ENCODE results near the gene CREBRF.

The CREBRF gene

GRCh38 chr5:173140769-173141168, 84.6 kb downstream of the CREBRF start:
- no peaks in the 10 kb centered on the region for H3K79me2 ChIP-seq (ENCODE audit: insufficient read depth, low read length)
- H3K9me3 ChIP-seq (ENCODE audit: insufficient read depth, low read length) = no peaks in the 10 kb centered on the region
- TF ChIP-seq EZH2phosphoT487 (conservative IDR thresholded peaks at IDR 0.05; ENCODE audit: low read length) (no peak), CTCF (IDR thresholded peaks at IDR 0.05; ENCODE audit: insufficient read depth, low read length, poor library complexity, severe bottlenecking) (no peak)
- H3K27me3 ChIP-seq (ENCODE audit: low read length) = no peaks in the 10 kb centered on the region
- H3K4me2 ChIP-seq (ENCODE audit: low read depth, low read length, poor library complexity, severe bottlenecking) = no peak overlapping the region
- H3K27ac ChIP-seq (ENCODE audit: low read depth, low read length) = no peak overlapping the region
- H2AFZ ChIP-seq (ENCODE audit: low read depth, low read length, severe bottlenecking) = no peak overlapping the region
- H3K9me2 ChIP-seq (replicated peaks; ENCODE audit: insufficient read depth, low read length) = no peaks in the 10 kb centered on the region
- no peaks in the 10 kb centered on the region for H4K20me1 ChIP-seq (ENCODE audit: low read depth, low read length)
- H3K4me3 ChIP-seq (ENCODE audit: insufficient read depth, low read length, poor library complexity, severe bottlenecking) = no peak overlapping the region
- no peak overlapping the region for H3K9ac ChIP-seq (ENCODE audit: low read length)
- H3F3A ChIP-seq (ENCODE audit: insufficient read depth) = peaks cover 2% of the 10 kb centered on the region; the same call in 1 of the 2 replicates
- H3K36me3 ChIP-seq (ENCODE audit: low read length) = no peaks in the 10 kb centered on the region

GRCh38 chr5:173143567-173143966, 87.4 kb downstream of the CREBRF start:
- peak overlapping the region; percentile 56 for H3K4me2 ChIP-seq (ENCODE audit: low read depth, low read length, poor library complexity, severe bottlenecking)

GRCh38 chr5:173144200-173145176, 88.3 kb downstream of the CREBRF start, which contains the start of gene BNIP1:
TSS of gene BNIP1 (plus strand) at chr5:173144531. CDS start at chr5:173144546, 15 bp downstream.
- Histone ChIP-seq H3K9ac (ENCODE audit: low read length) (peak within 1 kb of the TSS; percentile 74), H3K27ac (ENCODE audit: low read depth, low read length) (peak within 1 kb of the TSS; percentile 66), H3K79me2 (ENCODE audit: insufficient read depth, low read length) (peaks cover 5% of the 10 kb centered on the region; the same call in 1 of the 2 replicates), H4K20me1 (ENCODE audit: low read depth, low read length) (no peaks in the 10 kb centered on the region), H3K9me3 (ENCODE audit: insufficient read depth, low read length) (no peaks in the 10 kb centered on the region), H3K9me2 (replicated peaks; ENCODE audit: insufficient read depth, low read length) (no peaks in the 10 kb centered on the region), H2AFZ (ENCODE audit: low read depth, low read length, severe bottlenecking) (peak within 1 kb of the TSS; percentile 94), H3K36me3 (ENCODE audit: low read length) (peaks cover 11% of the 10 kb centered on the region; the same call in 1 of the 2 replicates), H3K4me3 (ENCODE audit: insufficient read depth, low read length, poor library complexity, severe bottlenecking) (peak within 1 kb of the TSS; percentile 81), H3K4me2 (ENCODE audit: low read depth, low read length, poor library complexity, severe bottlenecking) (peak within 1 kb of the TSS; percentile 86), H3F3A (ENCODE audit: insufficient read depth) (peaks cover 2% of the 10 kb centered on the region; the same call in 1 of the 2 replicates), H3K27me3 (ENCODE audit: low read length) (no peaks in the 10 kb centered on the region)
- TF ChIP-seq EZH2phosphoT487 (conservative IDR thresholded peaks at IDR 0.05; ENCODE audit: low read length) = no peak
- TF ChIP-seq CTCF (IDR thresholded peaks at IDR 0.05; ENCODE audit: insufficient read depth, low read length, poor library complexity, severe bottlenecking) = peak; percentile 78

More at GRCh38 chr5:173143567-173143966, 87.4 kb downstream of the CREBRF start:
- H3K79me2 ChIP-seq (ENCODE audit: insufficient read depth, low read length) = peaks cover 5% of the 10 kb centered on the region; the same call in 1 of the 2 replicates
- H3K9me3 ChIP-seq (ENCODE audit: insufficient read depth, low read length) = no peaks in the 10 kb centered on the region
- no peak overlapping the region for H3K4me3 ChIP-seq (ENCODE audit: insufficient read depth, low read length, poor library complexity, severe bottlenecking)
- TF ChIP-seq EZH2phosphoT487 (conservative IDR thresholded peaks at IDR 0.05; ENCODE audit: low read length) = no peak
- TF ChIP-seq CTCF (IDR thresholded peaks at IDR 0.05; ENCODE audit: insufficient read depth, low read length, poor library complexity, severe bottlenecking) = no peak
- H3F3A ChIP-seq (ENCODE audit: insufficient read depth) = peaks cover 2% of the 10 kb centered on the region; the same call in 1 of the 2 replicates
- H3K27me3 ChIP-seq (ENCODE audit: low read length) = no peaks in the 10 kb centered on the region
- H3K9ac ChIP-seq (ENCODE audit: low read length) = no peak overlapping the region
- peaks cover 4% of the 10 kb centered on the region; the same call in 1 of the 2 replicates for H3K36me3 ChIP-seq (ENCODE audit: low read length)
- no peak overlapping the region for H3K27ac ChIP-seq (ENCODE audit: low read depth, low read length)
- peak overlapping the region; percentile 92 for H2AFZ ChIP-seq (ENCODE audit: low read depth, low read length, severe bottlenecking)
- no peaks in the 10 kb centered on the region for H3K9me2 ChIP-seq (replicated peaks; ENCODE audit: insufficient read depth, low read length)
- H4K20me1 ChIP-seq (ENCODE audit: low read depth, low read length) = no peaks in the 10 kb centered on the region

Measured in SU-DHL-6 (cell line).